ENCODE results near the gene KIRREL3.

KIRREL3 gene

GRCh38 chr11:126821827-126822226, 178.7 kb downstream of the KIRREL3 start:
- no peak for DNase-seq

DNA sequence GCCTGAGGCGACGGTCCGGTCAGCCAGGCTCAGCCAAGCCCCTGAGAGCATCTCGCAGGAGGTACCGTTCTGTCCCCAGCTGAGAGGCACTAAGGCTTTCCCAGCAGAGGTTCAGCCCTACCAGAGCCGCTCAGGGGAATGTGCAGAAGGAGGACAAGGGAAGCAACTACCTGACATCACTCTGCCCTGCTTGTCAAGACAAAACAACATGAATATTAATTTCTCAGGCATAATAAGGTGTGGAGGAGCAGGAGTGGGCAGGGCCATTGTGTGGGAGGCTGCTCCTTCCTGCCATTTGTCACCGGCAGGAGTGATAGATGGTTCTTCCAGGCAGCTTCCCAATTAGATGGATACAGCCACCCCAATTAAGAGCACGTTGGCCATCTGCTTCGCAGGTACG, 181.4 kb downstream of the KIRREL3 start:
- no peak for DNase-seq

DNA sequence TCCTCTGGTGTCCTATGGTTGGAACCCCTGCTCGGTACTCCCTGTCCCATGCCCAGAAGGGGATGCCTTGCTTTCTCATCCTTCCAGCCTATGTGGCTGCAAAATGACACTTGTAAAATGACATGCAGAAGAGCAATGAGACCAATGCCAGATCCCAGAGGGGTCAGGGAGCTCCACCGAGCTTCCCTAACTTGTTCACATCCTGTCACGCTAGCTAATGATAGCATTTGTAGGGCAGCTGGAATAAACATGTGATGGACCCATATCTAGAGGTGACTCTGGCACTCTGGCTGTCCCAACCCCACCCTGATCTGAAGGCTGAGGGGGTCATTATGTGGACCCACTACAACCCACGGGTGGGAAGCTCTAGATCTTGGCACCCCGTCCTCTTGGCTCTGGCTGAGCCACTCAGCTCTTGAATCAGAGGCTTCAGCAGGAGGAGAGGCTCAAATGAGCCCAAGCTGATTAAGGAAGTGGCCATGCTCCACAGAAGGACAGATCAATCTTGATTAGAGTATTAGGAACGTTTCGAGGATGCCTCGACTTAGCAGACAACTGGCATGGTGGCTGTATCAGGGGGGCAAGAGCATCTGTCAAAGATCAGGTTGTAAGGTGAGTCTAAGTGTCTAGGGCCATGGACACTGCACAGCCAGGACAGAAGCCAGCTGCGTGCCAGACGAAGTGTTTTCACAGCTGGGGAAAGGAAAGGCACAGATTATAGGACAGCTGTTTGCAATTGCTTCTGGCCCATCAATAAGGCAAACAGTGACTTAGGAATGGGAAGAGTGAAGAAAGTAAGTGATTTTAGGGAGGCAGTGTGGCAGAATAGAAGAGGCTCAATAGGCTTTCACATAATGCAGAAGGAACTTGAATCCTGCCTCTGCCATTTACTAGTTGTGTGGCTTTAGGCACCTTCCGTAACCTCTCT, 182.8 kb downstream of the KIRREL3 start:
- DNase-seq, result no peak

DNA sequence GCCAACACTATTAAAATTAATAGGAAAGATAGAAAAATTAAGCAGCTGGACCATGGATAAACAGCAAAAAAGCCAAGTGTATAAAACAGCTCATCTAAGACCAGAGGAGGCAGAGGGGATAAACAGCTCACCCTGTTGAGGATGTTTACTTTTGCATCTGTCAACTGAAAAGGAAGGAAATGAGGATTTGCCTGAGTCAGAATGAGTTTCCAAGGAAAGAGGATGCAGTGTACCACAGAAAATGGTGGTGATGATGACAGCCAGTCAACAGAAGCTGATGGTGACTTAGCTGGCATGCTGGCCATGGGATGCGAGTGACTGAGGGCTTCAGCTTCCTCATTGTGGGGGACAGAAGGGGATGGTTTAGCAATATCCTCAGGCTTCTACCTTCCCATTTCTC, 183.5 kb downstream of the KIRREL3 start:
- DNase-seq, result no peak

GRCh38 chr11:126816645-126817044, 183.9 kb downstream of the KIRREL3 start:
- DNase-seq, result no peak

- DNase-seq, result no peak
These were observed 185.5 kb downstream of the KIRREL3 start for GRCh38 chr11:126815111-126815510.

DNA sequence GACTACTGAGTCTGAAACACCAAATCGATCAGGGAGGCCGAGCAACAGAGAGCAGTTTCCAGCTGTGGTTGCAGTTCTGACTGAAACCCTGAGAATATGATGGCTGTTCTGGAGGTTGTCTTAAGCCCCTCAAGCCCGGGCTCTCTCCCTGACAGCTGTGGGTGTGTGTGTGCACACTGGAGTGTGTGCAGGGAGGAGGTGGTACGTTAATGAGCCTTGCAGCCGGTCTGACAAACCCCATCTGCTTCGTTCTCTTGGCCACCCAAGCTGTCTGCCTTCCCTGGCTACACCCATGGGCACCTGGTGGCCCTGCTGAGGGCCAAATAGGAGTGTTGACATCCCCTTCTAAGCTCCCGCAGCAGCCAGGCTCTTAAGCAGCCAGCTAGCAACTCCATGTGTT, 189.8 kb downstream of the KIRREL3 start:
- DNase-seq, result no peak

DNA sequence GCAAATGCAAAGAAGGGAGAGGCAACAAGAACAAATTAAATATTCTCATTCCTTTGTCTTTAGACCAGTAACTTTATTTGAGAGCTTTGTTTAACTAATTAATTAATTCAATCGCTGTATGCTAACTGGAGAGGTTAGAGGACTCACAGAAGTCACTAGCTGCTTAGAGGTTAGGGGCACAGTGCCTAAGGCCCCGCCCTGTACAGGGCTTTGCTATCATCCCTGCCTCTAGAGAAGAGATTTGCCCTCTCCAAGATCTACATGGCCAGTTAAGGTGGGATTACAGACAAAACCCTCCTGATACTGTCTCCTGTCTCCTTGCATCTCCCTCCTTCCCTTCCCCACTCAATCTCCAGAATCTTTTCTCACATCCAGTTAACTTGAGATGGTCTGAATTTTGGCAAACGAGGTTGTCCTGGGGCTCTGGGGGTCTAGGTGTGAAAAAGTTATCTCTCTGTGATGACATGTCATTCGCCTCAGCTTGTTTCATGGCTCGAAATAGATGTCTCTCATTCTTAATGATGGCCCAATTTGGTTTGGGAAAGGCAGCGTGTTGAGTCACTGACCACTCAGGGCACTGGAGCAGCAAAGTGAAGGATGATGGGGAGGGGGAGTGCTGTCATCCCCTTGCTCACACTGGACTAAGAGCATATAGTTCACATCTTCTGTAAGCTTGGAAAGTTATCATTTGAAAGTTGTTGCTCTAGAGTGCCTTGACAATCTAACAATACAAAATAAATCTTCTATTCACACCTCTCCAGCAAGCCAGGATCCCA, 190.9 kb downstream of the KIRREL3 start:
- no peak for DNase-seq

DNA sequence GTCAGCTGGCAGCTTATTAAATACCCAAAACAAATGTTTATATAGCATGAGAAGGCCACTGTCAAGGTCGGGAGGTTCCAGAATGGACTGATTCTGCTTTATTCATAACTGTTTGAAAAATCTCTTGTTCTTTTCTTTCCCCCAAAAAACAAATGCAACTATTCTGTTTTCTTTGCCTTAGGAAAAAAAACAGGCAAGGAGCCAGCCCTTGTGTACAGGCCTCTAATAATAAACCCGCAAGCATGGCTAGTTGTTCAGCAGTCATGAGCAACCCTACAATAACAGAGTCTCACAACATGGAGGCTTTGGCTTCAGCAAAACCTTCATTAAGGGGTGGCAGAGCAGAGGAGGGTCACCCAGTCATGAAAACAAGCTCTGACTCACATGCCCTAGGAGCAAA, 191.7 kb downstream of the KIRREL3 start:
- DNase-seq, result no peak

DNA sequence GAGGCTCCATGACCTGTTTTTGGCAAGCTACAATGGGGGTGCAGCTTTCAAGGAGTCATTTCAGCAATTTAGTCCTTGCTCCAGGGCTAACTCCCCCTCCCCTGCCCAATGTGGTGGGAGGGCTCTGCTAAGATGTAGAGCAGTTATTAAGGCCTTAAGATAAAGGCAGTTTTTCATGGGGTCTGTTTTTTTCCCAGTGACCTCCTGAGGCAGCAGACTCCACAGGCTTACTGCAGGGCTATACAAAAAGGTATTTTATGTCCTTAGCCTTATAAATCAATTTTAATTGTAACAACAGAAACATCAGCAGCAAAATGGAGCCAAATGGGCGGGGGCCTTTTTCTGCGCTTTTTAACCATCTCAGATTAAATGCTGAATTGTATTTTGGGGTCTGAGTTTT, 192.3 kb downstream of the KIRREL3 start:
- no peak for DNase-seq

DNA sequence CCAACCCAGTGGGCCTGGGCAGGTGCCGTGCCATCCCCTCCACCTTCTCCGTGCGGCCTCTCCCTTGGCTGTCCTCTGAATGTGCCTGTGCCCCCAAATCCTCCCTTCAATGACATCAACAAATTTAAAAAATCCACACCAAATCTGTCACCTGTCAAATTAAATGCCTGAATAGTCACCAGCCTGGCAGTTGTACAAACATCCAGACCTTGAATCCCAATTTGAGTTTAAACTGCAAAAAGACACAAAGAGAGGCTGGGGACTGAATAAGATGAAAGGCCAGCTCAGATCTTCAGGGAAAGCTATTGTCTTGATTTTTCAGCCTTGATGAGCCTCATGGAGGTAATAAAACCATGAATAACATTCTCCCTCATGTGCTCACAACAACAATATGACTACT, 194.7 kb downstream of the KIRREL3 start:
- DNase-seq, result no peak

DNA sequence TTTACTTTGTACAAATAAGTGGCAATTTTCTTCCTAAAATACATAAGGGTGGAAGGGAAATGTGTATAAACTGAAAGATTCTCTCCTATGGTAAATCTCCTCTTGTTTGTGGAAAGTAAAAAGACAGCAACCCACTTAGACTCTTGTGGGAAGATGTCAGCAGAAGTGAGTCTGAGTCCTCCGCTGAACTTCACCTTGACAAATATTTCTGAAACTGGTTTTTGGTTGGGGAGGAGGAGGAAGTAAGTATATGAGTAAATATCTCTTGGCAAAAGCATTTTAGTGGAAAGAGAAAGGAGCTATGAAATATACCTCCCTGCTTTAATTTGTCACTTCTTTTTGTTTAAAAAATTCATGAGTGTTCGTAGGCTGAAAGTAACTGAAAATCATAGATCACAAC, 196.2 kb downstream of the KIRREL3 start:
- DNase-seq, result no peak

GRCh38 chr11:126800009-126800408, 200.6 kb downstream of the KIRREL3 start:
- no peak for DNase-seq

DNA sequence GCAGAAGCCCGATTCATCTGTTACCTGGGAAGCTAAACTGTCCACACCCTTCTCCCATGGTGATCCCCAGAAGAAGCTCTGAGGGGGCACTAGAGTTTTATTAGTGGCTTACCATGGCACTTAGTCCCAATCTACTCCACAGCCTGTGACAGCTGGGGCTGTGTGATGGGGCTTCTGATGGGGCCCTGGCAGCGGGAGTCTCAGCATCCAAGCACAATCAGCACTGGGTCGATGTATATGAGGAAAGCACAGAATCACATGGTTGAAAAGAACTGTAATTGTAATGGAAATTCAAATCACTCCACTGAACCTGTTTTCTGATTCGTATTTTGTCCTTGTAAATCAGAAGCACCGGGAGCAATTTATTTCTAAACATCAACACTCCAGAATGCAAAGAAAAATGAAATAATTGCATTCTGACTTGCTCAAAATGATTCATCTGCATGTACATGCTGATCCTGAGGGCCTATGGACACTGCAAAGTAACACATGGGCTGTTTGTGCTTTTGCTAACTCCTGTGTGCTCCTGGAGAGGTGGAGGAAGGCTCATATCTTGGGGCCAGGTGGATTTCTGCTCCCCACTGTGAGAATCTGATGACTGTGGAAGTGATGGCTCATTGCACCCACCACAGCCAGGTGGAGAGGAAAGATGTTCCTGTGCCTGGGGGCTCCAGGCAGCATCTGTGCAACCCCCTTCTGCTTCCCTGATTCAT, 203.0 kb downstream of the KIRREL3 start:
- no peak for DNase-seq

GRCh38 chr11:126793596-126793995, 207.0 kb downstream of the KIRREL3 start:
- DNase-seq, result no peak

DNA sequence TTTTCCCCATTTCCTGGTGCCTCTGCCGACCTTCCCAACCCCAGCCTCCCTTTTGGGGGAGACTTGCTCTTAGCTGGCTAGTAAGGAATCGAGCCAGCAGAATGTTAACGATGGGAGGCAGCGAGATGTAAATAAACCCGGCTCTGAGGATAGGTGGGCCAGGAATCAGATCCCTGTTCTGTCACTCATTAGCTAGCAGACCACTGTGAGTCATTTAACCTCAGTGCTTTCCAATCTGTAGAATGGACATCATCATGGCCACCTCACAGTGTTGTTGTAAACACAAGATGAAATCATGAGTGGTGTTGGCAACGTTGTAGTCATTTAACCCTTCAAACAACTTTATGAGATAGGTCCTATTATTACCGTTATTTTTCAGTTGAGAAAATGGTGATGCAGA, 208.6 kb downstream of the KIRREL3 start:
- DNase-seq, result no peak

GRCh38 chr11:126791446-126791845, 209.1 kb downstream of the KIRREL3 start:
- DNase-seq, result no peak

DNA sequence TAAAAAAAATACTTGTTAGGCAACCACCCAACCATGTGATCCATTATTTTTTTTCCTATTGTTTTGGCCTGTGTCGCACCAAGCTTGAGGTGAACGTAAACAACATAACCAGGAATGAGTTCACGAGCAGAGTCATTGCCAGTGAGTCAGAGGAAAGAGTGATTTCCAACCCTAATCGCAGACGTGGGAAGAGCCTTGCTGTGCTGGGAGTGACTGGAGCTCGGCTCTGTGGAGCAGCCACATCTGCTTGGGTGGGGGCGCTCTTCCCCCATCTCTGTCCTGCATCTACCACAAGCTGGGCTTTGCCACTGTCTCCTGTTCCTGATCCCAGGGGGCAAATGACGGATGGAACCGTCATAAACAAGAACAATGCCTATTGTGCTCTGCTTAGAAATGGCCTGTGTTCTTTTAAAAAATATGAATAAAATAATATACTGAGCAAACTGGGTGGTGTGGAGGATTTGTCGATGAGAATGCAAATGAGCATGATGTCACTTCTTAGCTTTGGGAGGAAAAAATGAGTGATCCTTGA, 210.0 kb downstream of the KIRREL3 start:
- no peak for DNase-seq

DNA sequence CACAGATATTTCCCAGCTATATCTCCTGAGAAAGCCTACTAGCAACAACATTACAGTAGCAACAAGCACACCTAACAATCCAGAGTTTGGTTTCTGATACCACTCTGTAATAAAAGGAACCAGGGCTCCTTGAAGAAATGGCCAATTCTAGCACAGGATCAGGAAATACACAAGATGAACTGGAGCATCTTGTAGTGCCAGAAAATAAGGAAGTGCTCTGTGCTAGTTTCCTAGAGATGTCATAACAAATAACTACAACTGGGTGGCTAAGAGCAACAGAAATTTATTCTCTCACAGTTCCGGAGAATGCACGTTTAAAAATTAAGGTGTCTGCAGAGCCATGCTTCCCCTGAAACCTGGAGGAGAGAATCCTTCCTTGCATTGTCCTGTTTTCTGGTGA, 217.8 kb downstream of the KIRREL3 start:
- DNase-seq, result no peak

DNA sequence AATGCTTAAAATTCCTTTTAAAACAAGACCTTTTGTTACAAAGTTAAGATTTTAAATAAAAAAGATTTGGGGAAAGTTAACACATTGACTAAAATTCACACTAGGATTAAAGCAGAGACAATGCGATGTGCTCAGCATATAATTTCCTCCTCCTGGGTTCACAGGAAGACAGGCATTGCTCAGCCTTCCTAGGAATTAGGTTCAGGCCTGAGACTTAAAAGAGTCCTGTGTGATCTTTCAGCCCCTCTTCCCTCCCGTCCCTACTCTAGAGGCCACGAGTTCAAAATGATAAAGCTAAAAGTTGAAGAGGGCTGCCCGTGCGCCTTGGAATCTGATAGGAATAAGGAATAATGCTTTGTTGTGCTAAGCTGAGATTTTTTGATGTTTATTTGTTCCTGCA, 218.6 kb downstream of the KIRREL3 start:
- no peak for DNase-seq

- DNase-seq, result no peak
These were observed 224.5 kb downstream of the KIRREL3 start for GRCh38 chr11:126776119-126776518.

DNA sequence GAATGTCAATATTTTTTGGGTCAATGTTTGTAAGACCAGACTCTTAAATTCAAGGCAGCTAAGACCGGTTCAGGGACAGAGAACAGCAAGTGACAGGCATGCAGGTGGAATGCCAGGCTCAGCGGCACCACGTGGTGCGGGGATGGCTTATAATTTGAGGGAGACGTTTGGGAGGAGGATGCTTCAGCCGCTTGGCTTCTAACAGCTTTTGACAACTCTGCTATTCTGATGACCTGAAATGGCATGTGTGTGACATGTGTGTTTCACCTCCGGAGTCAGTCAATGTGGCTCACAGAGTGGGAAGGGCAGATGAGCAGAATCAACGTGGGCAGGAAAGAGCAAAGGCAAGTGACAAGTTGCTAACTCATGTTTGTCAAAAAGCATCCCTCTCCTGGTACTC, 228.3 kb downstream of the KIRREL3 start:
- DNase-seq, result no peak

DNA sequence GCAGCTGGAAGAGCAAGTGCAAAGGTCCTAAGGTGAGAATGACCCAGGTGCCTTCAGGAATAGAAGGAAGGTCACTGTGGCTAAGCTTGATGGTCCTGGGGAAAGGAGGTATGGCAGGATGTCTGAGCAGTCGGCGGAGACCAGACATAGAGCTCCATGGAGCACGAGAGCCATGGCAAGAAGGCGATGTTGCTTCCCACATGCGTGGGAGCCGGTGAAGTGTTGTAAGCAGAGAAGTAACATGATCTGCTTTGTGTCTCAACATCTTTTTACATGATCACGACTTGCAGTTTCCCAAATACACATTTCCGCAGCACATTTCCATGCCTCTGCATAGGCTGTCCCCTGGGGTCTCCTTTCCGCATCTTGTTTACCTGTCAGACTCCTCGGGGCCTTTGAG, 231.9 kb downstream of the KIRREL3 start:
- no peak for DNase-seq
